Stimulated activated CD8-positive, alpha-beta memory T cell treated with anti-CD3 and anti-CD28 coated beads, Interleukin-4, amount 100 ng/mL, for 1 hour (primary cell): ENCODE data around the gene SBNO2.
"Not testable (repeated sequence)": the region's sequence is repeated elsewhere in the genome, so short reads cannot be mapped to it uniquely, and the experiment has no call there.

ENCODE experiments used
- DNase-seq, 2 donors: peaks; one replicate each; pipeline ENCODE4 v3.0.0-alpha.2; 2020; ENCODE audit warnings: low read depth in 2 of 2, low spot score in 1 of 2

The SBNO2 gene

DNA sequence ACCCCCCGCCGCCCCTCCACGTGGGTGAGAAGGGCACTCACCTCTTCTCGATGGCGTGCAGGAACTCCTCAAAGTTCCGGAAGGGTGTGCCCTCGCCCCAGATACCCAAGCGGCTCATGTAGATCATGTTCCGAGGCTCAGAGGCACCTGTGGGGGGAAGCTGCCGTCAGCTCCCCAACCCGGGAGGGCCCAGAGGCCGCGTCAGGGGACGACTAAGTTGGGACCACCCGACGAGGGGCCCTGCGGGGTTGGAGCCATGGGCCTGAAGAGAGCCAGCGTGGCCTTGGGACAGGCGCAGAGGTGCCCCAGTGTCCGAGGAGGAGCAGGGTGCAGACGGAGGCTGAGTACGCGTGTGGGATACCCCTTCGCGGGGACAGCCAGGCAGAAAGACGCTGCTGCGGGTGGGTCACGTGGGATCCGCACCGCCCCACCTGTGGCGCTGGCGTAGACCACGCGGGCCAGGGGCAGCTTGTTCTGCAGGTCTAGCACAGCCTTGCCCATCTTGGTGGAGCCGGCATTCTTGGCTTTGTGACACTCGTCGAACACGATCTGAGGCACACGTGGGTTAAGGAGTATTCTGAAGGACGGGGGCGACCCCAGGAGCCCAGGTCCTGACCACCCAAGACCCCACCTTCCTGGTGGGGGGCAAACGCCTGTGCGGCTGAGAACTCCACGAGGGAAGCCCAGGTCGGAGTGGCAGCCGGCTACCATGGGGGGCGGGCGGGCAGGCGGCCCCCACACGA lies 54.4 kb downstream of the SBNO2 start:
- no peak for DNase-seq

- no peak for DNase-seq
These were observed 55.1 kb downstream of the SBNO2 start for GRCh38 chr19:1118999-1119398.

- DNase-seq, result no peak
These were observed 56.4 kb downstream of the SBNO2 start for GRCh38 chr19:1117654-1118053.

- DNase-seq, result no peak
These were observed 57.1 kb downstream of the SBNO2 start for GRCh38 chr19:1116726-1117581.

DNA sequence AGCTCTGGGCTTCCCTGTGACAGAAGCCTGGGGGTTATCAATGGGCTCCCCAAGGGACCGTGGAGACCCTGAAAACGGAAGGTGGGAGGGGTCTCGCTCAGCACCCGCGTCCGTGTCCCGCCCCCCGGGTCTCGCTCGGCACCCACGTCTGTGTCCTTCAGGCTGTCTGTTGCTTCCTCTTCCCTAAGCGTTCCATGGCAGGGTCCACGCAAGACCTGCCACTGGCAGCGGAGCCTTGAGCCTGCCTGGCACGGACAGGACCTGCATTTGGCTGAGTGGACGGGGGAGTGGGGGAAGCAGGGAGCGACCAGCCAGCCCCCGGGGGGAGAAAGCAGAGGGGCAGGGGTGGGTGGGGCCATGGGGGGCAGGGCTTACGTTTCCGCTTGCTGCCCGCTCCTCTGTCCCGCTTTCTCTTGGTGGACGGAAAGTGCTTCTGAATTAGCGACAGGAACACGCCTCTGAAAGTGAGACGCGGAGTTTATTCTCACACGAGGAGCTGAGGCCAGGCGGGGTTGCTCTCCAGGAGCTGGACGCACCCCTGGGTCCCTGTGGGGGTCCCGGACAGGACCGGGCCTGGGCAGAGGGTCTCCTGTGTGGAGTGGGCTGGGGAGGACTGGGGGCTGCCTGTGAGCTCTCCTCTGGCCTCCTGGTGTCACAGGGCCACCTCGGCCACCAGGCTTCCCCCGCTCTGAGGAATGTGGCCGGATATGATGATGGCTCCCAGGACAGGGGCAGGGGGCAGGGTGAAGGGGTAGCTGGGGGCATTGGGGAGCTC lies 58.2 kb downstream of the SBNO2 start:
- no peak for DNase-seq

DNA sequence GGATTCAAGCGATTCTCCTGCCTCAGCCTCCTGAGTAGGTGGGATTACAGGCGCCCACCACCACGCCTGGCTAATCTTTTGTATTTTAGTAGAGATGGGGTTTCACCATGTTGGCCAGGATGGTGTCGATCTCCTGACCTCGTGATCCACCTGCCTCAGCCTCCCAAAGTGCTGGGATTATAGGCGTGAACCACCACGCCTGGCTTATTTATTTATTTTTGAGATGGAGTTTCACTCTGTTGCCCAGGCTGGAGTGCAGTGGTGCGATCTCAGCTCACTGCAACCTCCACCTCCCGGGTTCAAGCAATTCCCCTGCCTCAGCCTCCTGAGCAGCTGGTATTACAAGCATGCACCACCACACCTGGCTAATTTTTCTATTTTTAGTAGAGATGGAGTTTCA lies 59.3 kb downstream of the SBNO2 start:
- DNase-seq, result not testable (repeated sequence)

- DNase-seq, result no peak
These were observed 60.0 kb downstream of the SBNO2 start for GRCh38 chr19:1113986-1114483.

- DNase-seq, result peak; percentile 69 to 72
These were observed 60.8 kb downstream of the SBNO2 start for GRCh38 chr19:1113030-1113985.

- DNase-seq, result no peak
These were observed 61.6 kb downstream of the SBNO2 start for GRCh38 chr19:1112268-1113029.

- DNase-seq, result no peak
These were observed 62.3 kb downstream of the SBNO2 start for GRCh38 chr19:1111641-1112267.

- DNase-seq, result no peak
These were observed 63.0 kb downstream of the SBNO2 start for GRCh38 chr19:1110809-1111640.

GRCh38 chr19:1109697-1110671 lies 64.1 kb downstream of the SBNO2 start:
- DNase-seq, result no peak

DNA sequence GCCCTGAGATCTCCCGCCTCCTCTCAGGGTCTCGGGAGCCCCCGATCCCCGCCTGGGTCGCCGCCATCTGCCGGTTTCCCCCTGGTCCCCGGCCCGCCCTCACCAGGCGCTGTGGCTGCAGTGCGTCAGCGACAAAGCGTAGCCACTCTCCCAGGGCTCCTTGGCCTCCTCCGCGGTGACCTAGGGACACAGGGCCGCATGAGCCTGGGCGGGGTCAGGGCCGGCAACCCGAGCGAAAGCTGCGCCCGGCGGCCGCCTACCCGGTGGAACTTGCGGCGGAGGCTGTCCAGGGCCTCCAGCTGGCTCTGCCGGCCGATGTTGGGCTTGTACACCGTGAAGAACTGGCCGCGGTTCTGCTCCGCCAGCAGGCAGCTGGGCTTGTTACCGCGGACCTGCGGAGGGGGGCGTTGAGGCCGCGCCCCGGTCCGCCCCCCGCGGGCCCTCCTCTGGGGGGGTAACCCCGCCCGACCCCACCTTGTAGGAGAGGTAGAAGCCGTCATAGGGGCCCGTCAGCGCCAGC lies 65.0 kb downstream of the SBNO2 start:
- no peak for DNase-seq

- no peak for DNase-seq
These were observed 65.6 kb downstream of the SBNO2 start for GRCh38 chr19:1108291-1109031.

DNA sequence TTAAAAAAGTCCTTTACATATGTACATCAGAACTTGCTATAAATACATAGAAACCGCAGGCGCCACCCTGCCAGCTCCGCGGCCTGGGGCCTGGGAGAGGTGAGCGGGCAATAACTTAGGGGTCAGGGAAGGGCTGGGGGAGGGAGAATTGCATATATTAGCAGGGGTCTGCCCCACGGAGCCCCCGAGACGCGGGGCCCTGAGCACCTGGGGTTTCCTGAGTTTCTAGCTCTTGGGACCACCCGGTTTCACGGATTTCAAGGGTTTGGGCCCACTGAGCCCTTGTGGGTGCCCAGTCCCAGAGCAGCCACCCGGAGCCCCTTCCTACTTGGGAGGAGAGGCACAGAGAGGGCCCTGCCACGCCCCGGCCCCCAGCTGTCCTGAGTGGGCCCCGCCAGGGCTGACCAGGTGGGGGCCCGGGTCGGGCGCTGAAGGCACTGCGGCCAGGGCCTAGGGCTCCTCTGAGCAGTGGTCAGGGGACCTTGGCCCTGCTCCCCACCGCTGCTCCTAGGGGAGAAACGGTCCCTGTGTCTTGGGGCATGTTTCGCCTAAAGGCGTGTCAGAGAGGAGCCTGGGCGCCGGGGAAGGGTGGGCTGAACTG lies 66.3 kb downstream of the SBNO2 start:
- DNase-seq, result no peak
